ENCODE measurements around the gene RNF169.
"Not testable (repeated sequence)": the region's sequence is repeated elsewhere in the genome, so short reads cannot be mapped to it uniquely, and the experiment has no call there.

RNF169 gene

GRCh38 chr11:74749127-74749964 lies 697 bp downstream of the RNF169 start:
- peaks cover 0 to 48% (median 25%) of the 10 kb centered on the region in 4 donors for H3K4me1 ChIP-seq
- H3K9me3 ChIP-seq, result no peaks in the 10 kb centered on the region
- intact Hi-C loops (cut with DNase I; ENCODE audit: low total_unique reads), result no loop called here
- no peaks in the 10 kb centered on the region for H3K27me3 ChIP-seq
- DNase-seq, result peak; percentile 23 to 67
- TF ChIP-seq, protein P1, sequence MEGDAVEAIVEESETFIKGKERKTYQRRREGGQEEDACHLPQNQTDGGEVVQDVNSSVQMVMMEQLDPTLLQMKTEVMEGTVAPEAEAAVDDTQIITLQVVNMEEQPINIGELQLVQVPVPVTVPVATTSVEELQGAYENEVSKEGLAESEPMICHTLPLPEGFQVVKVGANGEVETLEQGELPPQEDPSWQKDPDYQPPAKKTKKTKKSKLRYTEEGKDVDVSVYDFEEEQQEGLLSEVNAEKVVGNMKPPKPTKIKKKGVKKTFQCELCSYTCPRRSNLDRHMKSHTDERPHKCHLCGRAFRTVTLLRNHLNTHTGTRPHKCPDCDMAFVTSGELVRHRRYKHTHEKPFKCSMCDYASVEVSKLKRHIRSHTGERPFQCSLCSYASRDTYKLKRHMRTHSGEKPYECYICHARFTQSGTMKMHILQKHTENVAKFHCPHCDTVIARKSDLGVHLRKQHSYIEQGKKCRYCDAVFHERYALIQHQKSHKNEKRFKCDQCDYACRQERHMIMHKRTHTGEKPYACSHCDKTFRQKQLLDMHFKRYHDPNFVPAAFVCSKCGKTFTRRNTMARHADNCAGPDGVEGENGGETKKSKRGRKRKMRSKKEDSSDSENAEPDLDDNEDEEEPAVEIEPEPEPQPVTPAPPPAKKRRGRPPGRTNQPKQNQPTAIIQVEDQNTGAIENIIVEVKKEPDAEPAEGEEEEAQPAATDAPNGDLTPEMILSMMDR (IDR thresholded peaks at IDR 0.05), result peak in 1 of 2 experiments; percentile 6
- peak overlapping the region; percentile 90 to 93 for H3K27ac ChIP-seq
- H3K4me3 ChIP-seq, result peak overlapping the region; percentile 74 to 80
- no peaks in the 10 kb centered on the region for H3K36me3 ChIP-seq

GRCh38 chr11:74749965-74750296 lies 1.3 kb downstream of the RNF169 start:
- intact Hi-C loops (cut with DNase I; ENCODE audit: low total_unique reads), result no loop called here
- TF ChIP-seq, protein P1 (IDR thresholded peaks at IDR 0.05), result no peak
- Histone ChIP-seq H3K4me1 (peaks cover 0 to 53% (median 30%) of the 10 kb centered on the region in 4 donors), H3K27ac (peak overlapping the region; percentile 90 to 93), H3K9me3 (no peaks in the 10 kb centered on the region), H3K4me3 (peak overlapping the region; percentile 74 to 80), H3K36me3 (no peaks in the 10 kb centered on the region), H3K27me3 (no peaks in the 10 kb centered on the region)
- no peak for DNase-seq

DNA sequence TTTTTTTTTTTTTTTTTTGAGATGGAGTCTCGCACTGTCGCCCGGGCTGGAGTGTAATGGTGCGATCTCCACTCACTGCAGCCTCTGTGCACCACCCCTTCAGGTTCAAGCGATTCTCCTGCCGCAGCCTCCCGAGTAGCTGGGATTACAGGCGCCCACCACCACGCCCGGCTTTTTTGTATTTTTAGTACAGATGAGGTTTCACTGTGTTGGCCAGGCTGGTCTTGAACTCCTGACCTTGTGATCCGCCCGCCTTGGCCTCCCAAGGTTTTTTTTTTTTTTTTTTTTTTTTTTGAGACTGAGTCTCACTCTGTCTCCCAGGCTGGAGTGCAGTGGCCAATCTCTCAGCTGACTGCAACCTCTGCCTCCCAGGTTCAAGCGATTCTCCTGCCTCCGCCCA lies 1.9 kb downstream of the RNF169 start:
- DNase-seq; H3K36me3 ChIP-seq; H3K27me3 ChIP-seq; intact Hi-C loops (cut with DNase I; ENCODE audit: low total_unique reads); H3K27ac ChIP-seq; H3K9me3 ChIP-seq; H3K4me3 ChIP-seq: not testable (repeated sequence)
- peaks cover 0 to 60% (median 32%) of the 10 kb centered on the region in 4 donors for H3K4me1 ChIP-seq

- peaks cover 0 to 64% (median 32%) of the 10 kb centered on the region in 4 donors for H3K4me1 ChIP-seq
- no peak for DNase-seq
Observed at GRCh38 chr11:74751303-74751702, 2.7 kb downstream of the RNF169 start.

DNA sequence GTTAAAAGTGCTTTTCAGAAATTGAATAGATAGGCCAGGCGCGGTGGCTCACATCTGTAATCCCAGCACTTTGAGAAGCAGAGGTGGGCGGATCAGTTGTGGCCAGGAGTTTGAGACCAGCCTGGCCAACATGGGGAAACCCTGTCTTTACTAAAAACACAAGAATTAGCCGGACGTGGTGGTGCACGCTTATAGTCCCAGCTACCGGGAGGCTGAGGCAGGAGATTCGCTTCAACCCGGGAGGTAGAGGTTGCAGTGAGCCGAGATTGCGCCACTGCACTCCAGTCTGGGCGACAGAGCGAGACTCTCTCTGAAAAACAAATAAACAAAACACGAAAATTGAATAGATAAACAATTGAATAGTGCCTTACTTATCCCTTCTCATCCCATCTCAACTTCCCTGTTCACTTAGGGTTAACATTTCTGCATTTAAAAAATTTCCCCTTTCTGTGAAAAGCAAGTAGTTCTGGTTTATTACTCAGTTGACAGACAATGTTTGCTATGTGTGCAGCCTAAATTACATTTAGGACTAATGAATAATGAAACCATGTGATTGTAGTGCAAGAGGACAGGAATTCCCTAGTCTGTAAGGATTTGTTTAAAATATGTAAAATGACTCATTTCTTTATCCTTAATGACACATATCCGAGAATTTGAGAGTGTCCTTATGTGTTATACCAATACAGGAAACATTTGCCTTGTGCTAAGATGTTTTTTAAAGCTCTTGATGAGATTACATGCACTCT lies 6.0 kb downstream of the RNF169 start:
- peaks cover 0 to 49% (median 21%) of the 10 kb centered on the region in 4 donors for H3K4me1 ChIP-seq
- no peaks in the 10 kb centered on the region for H3K9me3 ChIP-seq
- TF ChIP-seq, protein P1 (IDR thresholded peaks at IDR 0.05), result no peak

More at GRCh38 chr11:74751303-74751702, 2.7 kb downstream of the RNF169 start:
- TF ChIP-seq, protein P1 (IDR thresholded peaks at IDR 0.05), result no peak
- no peak overlapping the region for H3K4me3 ChIP-seq
- H3K27me3 ChIP-seq, result no peaks in the 10 kb centered on the region
- no peaks in the 10 kb centered on the region for H3K9me3 ChIP-seq
- no peaks in the 10 kb centered on the region for H3K36me3 ChIP-seq
- intact Hi-C loops (cut with DNase I; ENCODE audit: low total_unique reads), result no loop called here
- H3K27ac ChIP-seq, result no peak overlapping the region

More for the DNA sequence above, 6.0 kb downstream of the RNF169 start:
- Histone ChIP-seq H3K27me3 (no peaks in the 10 kb centered on the region), H3K27ac (no peak overlapping the region), H3K4me3 (no peak overlapping the region), H3K36me3 (no peaks in the 10 kb centered on the region)
- DNase-seq, result no peak
- intact Hi-C loops (cut with DNase I; ENCODE audit: low total_unique reads), result no loop called here
